ENCODE results near the gene POU6F2.

POU6F2 gene

DNA sequence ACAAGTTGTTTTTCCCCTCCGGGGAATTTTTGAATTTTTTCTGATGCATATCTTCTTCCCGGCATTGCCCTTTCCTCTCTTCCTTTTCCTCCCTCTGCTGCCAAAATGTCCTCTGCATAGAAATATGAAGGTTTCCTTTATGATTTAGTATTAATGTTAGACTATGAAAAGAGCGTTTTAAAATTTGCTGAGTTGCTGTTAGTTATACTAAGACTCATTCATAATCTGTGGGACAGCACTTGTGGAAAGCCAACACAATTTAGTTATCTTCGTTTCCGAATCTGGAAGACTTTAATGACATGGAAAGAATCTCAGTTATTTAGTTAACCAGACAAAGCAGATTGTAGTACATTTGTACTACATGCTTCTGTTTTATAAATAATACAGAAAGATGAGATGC is 25.0 kb downstream of the POU6F2 start:
- DNase-seq: no peak

GRCh38 chr7:39005036-39005435 is 27.3 kb downstream of the POU6F2 start:
- DNase-seq: no peak

DNA sequence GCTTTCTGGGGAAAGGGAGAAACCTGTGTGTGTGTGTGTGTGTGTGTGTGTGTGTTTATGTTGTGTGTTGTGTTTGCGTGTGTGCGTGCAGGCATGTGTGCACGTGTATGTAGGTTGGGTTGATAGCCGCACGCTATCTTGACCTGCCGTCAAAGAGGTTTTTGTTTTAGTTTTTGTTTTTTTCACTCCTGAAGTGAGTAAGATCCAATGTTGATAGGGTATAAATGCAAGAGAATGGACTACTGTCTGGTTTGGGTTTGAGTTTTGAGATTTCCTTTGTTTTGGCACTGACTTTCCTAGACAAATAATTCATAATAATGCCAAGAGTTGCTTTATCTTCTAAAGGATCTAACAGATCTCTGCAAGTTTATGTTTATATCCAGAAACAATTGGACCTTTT is 27.8 kb downstream of the POU6F2 start:
- no peak for DNase-seq

- peak; percentile 85 for DNase-seq
Measured at GRCh38 chr7:39013049-39013939, 35.6 kb downstream of the POU6F2 start.

- DNase-seq: no peak
Measured at GRCh38 chr7:39016609-39017008, 38.9 kb downstream of the POU6F2 start.

GRCh38 chr7:39017369-39017915 is 39.7 kb downstream of the POU6F2 start:
- no peak for DNase-seq

- no peak for DNase-seq
Measured at GRCh38 chr7:39022796-39023195, 45.1 kb downstream of the POU6F2 start.

DNA sequence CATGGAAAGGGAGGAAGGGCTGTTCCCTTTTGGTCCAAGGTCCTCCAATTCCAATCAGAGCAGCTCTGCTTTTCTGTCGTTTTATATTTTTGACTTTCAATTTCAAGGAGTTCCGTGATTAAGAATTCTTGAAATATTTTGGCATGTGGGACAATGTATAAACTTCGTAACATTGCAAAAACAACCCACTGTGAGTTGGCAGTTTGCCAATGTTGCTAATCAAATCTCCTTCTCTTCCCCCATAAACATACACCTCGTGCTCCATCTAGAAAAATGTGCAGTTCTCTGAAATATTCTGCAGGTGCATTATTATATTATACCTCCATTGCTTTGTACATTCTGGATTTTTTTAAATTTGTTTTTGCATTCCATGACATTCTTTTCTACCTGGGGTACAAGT is 49.8 kb downstream of the POU6F2 start:
- DNase-seq: no peak

- no peak for DNase-seq
Measured at GRCh38 chr7:39033885-39034624, 56.3 kb downstream of the POU6F2 start.

DNA sequence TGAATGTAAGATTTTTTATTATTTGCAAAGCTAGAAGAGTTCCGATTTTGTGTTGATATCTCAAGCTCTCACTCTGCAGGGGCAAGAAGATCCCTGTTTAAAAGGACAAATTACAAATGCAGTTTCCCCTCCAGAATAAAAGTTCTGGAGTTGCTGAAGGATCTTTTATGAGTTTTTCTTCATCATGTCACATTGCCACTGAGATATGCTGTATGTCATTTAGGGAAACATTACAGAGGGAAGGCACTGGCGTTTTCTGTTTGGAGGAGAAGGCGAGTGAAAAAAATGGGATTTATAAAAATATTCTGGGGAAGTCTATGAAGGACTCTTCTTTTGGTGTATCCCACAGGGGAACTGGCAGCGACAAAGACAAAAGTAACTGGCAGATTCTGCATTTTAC is 57.4 kb downstream of the POU6F2 start:
- DNase-seq: no peak

DNA sequence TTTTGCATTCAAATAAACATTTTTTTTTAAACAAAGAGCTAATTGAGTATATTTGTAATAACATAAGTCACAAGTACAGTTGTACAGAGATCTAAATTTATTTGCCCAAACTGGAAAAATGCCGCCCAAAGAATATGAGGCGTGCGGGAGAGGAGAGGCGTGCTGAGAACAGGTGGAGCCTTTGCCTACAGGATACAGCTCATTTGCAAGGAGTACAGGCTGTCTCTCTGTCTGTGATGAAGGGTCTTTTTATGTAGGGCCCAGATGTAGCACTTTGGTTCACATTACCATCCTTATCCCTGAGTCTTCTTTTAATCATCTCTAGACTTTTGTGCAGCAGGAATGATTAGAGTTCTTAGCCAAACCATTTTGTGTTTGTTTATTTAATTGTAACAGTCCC is 58.2 kb downstream of the POU6F2 start:
- no peak for DNase-seq

- no peak for DNase-seq
Measured at GRCh38 chr7:39042670-39043069, 65.0 kb downstream of the POU6F2 start.

DNA sequence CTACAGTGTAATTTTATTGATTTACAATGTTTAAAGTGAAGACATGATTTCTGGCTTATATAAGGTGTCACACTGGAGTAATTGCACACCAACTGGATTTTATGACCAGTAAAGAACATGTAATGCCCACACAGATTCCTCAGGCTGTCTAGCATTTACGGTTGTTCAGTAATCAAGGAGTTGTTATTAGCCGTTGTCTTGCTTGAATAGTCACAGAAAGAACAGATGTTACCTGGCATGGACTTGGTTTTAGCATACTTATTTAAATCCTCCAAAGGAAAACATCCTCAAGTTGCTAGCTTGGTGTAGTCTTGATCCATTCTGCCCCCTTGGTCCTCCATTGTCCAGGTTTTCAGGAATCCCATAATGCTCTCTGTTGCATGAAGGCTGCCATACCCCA is 65.8 kb downstream of the POU6F2 start:
- DNase-seq: no peak

DNA sequence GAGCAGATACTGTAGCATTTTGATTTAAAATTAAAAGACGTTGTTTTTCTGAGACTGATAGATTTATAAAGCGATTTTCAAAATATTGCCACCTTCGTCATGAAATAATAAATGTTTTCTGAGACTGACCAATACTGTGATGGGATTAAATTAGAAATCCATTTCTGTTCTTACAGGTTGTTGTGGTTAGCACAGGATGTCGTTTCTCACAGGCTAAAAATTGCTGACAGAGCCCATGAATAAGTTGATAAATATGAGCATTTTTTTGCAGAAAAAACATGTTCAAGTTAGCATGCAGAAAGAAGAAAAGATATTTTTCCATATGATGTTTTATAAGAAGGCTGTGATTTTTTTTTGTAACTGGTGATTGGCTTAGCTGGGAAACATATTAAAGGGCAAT is 66.8 kb downstream of the POU6F2 start:
- no peak for DNase-seq

GRCh38 chr7:39045231-39045630 is 67.5 kb downstream of the POU6F2 start:
- DNase-seq: no peak

DNA sequence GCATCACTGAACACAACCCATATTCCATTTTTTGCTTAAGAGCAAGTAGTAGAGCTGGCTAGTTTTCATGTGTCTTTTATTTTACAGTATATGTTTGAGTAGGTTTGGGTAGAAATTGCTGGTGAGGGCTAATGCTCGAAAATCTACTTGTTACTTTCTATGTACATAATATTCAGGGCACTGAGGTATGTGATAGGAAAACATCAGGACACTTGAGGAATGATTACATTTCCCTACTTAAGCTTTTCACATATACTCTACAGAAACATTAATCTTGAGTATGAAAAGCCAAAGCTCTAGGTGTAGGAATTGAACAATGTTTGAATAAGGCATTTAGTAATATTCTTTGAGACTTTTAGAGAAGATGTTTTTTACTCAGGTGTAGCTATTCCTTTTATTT is 73.6 kb downstream of the POU6F2 start:
- no peak for DNase-seq

DNA sequence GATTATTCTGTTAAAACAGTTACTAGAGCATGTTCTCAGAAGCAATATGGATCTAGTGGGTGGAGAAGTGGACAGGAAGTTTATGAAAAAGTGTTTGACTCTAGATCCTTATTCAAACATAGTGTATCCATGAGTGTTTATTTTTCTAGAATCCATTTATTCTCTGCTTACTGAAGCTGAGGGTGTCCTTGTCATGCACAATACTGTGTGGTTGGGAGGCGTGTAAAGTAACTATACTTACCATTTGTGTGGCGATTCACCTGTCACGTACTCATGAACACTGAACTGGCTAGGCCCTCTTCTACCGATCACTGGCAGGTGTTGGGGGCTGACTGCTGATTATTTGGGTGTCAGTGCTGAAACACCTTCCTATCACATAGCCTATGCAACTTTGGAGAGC is 74.0 kb downstream of the POU6F2 start:
- peak; percentile 47 for DNase-seq

DNA sequence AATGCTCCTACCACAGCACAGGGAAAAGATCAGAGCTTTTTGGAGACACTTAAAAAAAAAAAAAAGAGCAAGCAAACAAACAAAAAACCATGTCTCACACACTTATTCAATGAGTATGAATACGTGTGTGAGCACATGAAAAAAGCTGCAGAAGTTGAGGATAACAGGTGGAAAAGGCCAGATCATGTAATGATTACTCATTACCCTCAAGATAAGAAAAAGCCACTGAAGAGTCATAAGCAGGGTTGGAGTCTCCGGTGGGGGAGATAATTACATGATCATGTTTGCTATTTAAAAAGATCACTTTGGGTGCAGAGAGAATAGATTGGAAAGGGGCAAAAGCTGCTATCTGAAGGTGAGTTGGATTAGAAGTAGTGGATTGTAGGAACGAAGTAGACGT is 77.0 kb downstream of the POU6F2 start:
- no peak for DNase-seq

DNA sequence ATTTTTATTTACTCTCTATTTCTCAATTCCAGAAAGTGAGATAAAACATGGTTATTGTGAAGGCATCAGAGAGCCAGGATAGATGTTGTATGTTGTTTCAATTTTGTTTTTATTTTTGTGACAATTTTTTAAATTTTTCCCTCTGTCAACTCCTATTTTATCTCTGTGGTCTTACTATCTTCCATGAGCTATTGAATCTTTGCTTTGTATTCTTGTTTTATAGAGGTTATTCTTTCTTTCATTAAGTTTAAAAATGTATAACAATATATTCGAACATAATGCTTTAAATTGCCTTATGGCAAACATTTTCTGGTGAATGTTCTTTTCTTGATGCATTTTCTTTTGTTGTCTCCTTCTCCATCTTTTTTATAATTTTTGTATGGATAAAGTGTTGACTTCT is 78.4 kb downstream of the POU6F2 start:
- no peak for DNase-seq

GRCh38 chr7:39062811-39063210 is 85.1 kb downstream of the POU6F2 start:
- no peak for DNase-seq

GRCh38 chr7:39069031-39069430 is 91.3 kb downstream of the POU6F2 start:
- DNase-seq: no peak

- DNase-seq: no peak
Measured at GRCh38 chr7:39069896-39070881, 92.5 kb downstream of the POU6F2 start.

DNA sequence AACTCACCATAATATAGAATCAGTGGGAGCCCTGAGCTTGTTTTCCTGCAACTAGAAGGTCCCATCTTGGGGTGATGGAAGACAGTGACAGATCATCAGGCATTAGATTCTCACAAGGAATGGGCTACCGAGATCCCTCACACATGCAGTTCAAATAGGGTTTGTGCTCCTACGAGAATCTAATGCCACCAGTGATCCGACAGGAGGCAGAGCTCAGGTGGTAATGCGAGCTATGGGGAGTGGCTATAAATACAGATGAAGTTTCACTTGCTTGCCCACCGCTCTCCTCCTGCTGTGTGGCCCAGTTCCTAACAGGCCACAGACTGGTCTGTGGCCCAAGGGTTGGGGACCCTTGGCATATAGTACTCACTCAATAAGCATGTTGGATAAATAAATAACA is 93.4 kb downstream of the POU6F2 start:
- DNase-seq: no peak

All from NCI-H748 treated with DMSO at 0.1 percent for 48 hours (cell line).